GM18499 (cell line): ENCODE results near the gene PDZD4.

Experiments
- ATAC-seq: cut with Tn5 transposase; IDR thresholded peaks from one replicate; pipeline ENCODE4 v1.9.1; 2021; ENCODE audit warnings: moderate number of reproducible peaks; ENCODE audit not compliant: insufficient read depth, unreplicated experiment

Gene PDZD4

GRCh38 chrX:153776120-153776599, 54.2 kb downstream of the PDZD4 start:
- no peak for ATAC-seq

DNA sequence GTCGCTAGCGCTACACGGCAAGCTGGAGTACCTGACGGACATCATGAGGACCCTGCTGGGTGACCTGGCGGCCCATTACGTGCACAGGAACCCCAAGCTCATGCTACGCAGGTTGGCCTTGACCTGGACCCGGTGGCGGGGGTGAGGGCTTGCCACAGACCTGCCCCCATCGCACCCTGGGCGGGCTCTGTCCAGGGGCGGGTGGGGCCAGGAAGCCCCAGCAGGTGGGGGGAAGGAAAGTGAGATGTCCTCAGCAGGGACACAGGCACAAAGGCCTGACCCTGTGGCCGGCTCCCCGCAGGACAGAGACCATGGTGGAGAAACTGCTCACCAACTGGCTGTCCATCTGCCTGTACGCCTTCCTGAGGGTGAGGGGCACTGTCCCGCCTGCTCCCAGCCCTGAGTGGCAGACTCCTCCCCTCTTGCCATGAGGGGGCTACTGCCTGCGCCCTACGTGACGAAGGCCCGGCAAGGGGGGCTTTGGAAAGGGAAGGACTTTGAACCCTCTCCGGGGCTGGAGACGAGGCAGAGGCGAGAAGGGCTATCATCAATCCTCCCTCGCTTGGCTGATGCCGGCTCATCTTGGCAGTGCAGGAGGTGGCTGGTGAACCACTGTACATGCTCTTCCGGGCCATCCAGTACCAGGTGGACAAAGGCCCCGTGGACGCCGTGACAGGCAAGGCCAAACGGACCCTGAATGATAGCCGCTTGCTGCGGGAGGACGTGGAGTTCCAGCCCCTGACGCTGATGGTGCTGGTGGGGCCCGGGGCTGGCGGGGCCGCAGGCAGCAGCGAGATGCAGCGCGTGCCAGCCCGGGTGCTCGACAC, 54.8 kb downstream of the PDZD4 start:
- ATAC-seq, result no peak

- ATAC-seq, result no peak
Observed at GRCh38 chrX:153774576-153775292, 55.6 kb downstream of the PDZD4 start.

- no peak for ATAC-seq
Observed at GRCh38 chrX:153773741-153774575, 56.4 kb downstream of the PDZD4 start.

DNA sequence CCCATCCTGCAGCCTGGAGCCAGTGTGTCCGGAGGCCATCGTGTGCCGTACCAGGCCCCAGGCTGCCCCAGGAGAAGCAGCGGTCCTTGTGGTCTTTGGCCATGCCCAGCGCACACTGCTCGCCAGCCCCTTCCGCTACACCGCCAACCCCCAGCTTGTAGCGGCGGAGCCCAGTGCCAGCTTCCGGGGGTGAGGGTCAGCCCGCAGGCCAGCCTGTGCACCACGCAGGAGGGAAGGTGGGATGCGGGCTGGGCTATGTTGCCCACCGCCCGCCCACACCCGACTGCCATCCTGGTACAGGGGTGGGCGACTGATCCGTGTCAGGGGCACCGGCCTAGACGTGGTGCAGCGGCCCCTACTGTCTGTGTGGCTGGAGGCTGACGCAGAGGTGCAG, 57.1 kb downstream of the PDZD4 start:
- no peak for ATAC-seq

GRCh38 chrX:153772316-153773217, 57.8 kb downstream of the PDZD4 start:
- no peak for ATAC-seq

DNA sequence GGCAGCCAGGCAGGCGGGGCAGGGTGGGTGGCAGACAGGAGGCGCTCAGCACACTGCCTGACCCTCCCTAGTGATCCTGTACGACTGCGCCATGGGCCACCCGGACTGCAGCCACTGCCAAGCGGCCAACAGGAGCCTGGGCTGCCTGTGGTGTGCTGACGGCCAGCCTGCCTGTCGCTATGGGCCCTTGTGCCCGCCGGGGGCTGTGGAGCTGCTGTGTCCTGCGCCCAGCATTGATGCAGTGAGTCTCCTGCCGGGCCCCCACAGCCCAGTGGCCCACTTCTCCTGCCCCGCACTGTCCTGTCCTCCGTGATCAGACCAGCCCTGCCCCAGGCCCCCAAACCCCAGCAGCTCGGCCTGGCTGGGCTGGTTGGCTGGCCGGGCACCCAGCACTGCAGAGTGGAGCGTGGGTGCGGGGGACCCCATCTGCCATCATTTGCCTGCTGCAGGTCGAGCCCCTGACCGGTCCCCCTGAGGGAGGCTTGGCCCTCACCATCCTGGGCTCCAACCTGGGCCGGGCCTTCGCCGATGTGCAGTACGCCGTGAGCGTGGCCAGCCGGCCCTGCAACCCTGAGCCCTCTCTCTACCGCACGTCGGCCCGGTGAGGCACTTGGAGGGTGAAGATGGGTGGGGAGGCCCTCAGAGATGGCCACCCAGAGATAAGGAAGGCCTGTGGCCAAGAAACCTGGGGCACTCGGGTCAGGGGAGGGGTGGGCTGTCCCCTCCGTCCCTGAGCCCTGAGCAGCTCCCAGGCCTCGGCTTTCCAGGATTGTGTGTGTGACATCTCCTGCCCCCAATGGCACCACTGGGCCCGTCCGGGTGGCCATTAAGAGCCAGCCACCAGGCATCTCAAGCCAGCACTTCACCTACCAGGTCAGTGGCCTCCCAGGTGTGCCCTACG, 58.7 kb downstream of the PDZD4 start:
- ATAC-seq, result no peak

GRCh38 chrX:153770601-153771414, 59.5 kb downstream of the PDZD4 start:
- ATAC-seq, result no peak

- ATAC-seq, result no peak
Observed at GRCh38 chrX:153769865-153770600, 60.3 kb downstream of the PDZD4 start.

- no peak for ATAC-seq
Observed at GRCh38 chrX:153769158-153769864, 61.0 kb downstream of the PDZD4 start.

DNA sequence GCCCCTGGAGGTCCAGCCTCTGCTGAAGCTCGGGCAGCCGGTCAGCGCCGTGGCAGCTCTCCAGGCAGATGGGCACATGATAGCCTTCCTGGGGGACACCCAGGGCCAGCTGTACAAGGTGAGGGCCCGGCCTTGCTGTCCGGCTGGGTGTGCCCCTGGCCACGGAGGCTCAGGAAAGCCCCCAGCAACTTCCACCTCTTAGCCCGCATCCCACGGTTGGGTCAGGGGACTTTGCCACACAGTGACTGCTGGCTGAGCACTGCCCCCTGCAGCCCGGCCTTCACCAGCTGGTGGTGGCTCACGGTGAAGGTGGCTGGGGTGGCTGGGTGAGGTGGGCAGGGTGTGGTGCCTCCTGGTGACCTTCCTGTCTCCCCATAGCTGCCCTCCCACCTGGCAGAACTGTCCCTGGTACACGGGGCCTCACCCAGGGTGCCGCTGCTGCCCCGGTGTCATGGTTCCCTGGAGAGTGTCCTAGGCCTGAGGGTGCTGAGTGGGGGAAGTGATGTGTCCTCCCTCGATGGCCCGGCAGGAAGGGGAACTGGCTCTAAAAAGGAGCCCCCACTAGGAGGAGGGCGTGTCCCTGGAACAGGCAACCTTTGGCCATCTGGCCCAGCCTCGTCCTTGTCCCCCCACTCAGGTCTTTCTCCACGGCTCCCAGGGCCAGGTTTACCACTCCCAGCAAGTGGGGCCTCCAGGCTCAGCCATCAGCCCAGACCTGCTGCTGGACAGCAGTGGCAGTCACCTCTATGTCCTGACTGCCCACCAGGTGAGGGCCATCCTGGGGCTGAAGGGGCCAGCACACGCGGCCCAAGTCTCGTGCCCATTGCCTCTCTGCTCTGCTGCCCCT, 61.8 kb downstream of the PDZD4 start:
- no peak for ATAC-seq

DNA sequence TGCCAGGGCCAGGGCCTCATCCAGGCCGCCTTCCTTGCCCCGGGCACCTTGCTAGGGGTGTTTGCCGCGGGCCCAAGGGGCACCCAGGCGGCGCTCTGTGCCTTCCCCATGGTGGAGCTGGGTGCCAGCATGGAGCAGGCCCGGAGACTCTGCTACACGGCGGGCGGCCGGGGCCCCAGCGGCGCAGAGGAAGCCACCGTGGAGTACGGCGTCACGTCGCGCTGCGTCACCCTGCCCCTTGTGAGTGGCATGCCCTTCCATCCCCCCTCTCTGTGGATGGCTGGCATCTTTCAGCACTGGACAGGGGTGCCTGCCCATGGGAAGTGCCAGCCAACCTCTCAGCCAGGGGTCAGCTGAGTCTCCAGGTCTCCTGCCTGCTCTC, 62.7 kb downstream of the PDZD4 start:
- ATAC-seq, result no peak

- ATAC-seq, result no peak
Observed at GRCh38 chrX:153766871-153767673, 63.3 kb downstream of the PDZD4 start.

DNA sequence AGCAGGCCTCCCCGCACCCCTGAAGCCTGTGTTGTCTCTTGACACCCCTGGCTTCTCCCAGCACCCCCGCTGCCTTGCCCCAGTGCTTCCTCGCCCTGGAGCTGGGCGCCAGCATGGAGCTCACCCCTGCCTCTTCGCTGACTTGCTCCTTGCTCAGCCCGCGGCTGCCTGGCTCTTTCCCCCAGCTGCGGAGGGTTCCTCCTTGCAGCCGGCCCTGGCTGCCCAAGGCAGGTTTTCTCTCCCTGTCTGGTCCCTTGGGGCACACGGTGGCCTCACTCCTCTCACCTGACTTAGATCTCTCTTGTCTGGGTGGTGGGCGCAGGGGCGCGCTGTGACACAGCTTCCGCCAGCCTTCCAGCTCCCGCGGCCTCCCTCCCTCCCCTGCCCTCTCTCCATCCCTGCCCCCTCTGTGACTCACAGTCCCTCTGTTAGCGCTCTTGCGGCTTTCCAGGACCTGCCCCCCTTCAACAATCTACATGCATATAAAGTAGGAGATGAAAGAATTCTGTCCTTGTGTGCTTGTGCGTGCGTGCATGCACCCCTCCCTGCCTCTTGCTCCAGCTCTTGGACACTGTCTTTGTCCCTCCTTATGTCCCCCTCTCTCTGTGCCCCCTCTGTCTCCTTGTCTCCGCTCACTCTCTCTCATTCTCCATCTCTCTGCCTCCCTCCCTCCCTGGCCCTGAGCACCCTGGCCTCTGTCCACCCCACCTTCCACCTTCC, 64.1 kb downstream of the PDZD4 start:
- no peak for ATAC-seq
